Stimulated activated CD4-positive, alpha-beta T cell treated with anti-CD3 and anti-CD28 coated beads, Interleukin-4, amount 100 ng/mL, for 4 hours (primary cell): Measurements from ENCODE around the gene SUMF2.
A peak's percentile ranks its signal among the peaks of the same experiment; 100 is the strongest.
"Not testable (repeated sequence)": the region's sequence is repeated elsewhere in the genome, so short reads cannot be mapped to it uniquely, and the experiment has no call there.

Experiments
- DNase-seq, 2 experiments: peaks; one replicate each; pipeline ENCODE4 v3.0.0-alpha.2; 2020

Gene SUMF2

DNA sequence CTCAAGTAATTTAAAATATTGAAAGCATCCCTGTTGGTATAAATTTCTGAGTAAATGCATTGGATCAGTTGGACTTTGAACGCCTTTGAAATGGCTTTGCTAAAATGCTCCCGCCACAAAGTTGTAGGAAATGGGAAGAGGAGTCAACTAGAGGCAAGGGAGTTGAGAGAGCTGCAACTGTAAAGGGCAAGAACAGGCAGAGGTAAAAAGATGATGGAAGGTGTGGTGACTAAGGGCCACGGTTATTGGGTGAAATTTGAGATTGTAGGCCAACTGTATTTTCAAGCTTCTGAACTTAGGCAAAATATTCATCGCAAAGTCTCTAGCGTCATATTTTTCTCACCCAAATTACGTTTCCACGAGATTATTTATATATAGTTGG lies 595 bp upstream of the SUMF2 start:
- no peak for DNase-seq

- not testable (repeated sequence) for DNase-seq
Observed at GRCh38 chr7:56066376-56066775, 2.3 kb downstream of the SUMF2 start.

GRCh38 chr7:56074371-56074791 lies 10.3 kb downstream of the SUMF2 start:
- DNase-seq: peak; percentile 48 to 57

GRCh38 chr7:56077681-56078080 lies 13.6 kb downstream of the SUMF2 start:
- DNase-seq: no peak

DNA sequence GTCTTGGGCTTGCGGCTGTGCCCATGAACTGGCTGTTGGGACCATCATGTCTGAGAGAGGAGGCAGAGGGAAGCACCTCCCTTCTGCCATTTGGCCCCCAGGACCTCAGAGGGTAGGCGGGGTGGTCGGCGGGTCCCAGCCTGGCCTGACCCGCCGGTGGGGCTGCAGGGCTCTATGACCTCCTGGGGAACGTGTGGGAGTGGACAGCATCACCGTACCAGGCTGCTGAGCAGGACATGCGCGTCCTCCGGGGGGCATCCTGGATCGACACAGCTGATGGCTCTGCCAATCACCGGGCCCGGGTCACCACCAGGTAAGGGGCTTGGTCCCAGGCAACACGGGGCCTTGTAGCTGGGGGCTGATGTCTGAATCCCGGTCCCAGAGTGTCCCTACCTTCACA lies 14.1 kb downstream of the SUMF2 start:
- DNase-seq: no peak

GRCh38 chr7:56079450-56080185 lies 15.5 kb downstream of the SUMF2 start:
- DNase-seq: no peak

DNA sequence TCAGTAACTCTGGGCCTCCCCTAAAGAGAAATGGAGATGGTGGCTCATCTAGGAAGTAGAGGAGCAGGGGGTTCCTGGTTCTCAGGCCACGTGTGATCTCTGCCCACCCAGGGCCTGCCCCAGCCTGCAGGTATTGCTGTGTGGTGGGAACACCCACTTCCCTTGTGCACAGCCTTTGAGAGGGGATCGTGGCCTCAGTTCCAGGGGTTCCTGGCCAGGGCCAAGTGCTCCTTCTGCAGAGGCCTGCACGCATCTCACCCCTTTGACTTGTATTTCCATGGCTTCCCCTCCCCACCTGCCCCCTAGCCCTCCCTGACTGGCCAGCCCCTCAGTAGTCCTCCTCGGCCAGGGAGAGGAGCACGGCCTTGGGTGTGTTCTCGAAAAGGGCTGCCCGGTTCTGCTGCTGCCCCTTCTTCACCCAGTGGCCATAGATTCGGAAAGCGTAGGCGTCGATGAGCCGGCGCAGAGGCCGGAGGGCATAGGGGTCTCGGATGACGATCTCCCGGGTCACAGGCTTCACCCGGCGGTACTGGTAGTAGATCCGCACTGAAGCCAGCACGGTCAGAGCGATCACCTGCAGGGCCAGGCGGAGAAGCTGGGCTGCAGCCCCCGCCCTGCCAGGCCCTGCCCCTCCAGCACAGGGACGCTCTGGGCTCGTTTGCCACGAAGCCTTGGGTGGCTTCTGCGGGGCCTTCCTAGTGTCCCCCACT lies 16.8 kb downstream of the SUMF2 start:
- not testable (repeated sequence) for DNase-seq

GRCh38 chr7:56081626-56082340 lies 17.7 kb downstream of the SUMF2 start:
- DNase-seq: no peak

GRCh38 chr7:56083150-56083785 lies 19.2 kb downstream of the SUMF2 start:
- no peak for DNase-seq

- DNase-seq: no peak
Observed at GRCh38 chr7:56086761-56087160, 22.7 kb downstream of the SUMF2 start.

- no peak for DNase-seq
Observed at GRCh38 chr7:56087445-56087844, 23.4 kb downstream of the SUMF2 start.

DNA sequence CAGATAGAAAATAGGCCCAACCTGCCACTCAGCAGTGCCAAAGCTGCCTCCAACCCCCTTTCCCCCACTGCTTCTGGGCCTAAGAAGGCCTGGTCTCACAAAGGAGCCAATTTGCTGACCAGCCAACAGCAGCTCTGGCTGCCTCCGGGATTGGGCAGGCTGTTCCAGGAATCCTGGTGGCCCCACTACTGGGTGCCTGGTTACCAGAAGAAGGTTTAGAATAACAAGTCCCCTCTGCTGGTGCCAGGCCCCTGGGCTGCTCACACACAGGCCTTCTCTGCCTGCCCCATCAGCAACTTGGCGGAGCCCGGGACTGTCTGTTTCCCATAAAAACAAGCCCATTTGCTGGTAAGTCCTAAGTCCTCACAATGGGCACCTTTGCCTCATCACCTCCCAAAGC lies 27.5 kb downstream of the SUMF2 start:
- no peak for DNase-seq

DNA sequence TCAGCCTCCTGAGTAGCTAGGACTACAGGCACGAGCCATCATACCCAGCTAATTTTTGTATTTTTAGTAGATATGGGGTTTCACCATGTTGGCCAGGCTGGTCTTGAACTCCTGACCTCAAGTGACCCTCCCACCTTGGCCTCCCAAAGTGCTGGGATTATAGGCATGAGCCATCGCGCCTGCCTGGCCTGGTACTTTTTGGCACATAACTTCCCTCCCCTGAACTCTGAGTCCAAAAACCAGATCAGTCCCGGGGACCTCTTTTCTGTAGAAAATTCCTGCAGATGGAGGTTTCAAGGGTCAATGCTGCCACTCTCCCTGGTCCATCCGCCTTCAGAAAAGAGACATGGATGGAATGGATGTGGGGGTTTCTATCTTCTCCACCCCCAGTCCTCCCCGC lies 28.3 kb downstream of the SUMF2 start:
- not testable (repeated sequence) for DNase-seq

- DNase-seq: no peak
Observed at GRCh38 chr7:56092789-56093531, 28.9 kb downstream of the SUMF2 start, which contains the start of gene PHKG1. Gene PHKG1 (minus strand): TSS chr7:56092952. CDS start chr7:56088941, 4,011 bp downstream.

DNA sequence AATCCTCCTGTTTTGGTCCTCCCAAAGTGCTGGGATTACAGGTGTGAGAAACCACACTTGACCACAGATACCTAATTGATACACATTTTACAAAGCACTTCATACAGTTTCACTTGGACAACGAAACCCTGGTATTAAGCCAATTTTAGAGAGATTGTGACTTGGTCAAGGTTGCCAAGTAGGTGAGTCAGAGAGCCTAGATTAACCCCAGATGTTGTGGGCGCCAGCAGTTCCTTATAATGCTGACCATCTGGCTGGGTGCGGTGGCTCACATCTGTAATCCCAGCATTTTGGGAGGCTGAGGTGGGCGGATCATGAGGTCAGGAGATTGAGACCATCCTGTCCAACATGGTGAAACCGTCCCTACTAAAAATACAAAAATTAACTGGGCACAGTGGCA lies 33.6 kb downstream of the SUMF2 start:
- no peak for DNase-seq

DNA sequence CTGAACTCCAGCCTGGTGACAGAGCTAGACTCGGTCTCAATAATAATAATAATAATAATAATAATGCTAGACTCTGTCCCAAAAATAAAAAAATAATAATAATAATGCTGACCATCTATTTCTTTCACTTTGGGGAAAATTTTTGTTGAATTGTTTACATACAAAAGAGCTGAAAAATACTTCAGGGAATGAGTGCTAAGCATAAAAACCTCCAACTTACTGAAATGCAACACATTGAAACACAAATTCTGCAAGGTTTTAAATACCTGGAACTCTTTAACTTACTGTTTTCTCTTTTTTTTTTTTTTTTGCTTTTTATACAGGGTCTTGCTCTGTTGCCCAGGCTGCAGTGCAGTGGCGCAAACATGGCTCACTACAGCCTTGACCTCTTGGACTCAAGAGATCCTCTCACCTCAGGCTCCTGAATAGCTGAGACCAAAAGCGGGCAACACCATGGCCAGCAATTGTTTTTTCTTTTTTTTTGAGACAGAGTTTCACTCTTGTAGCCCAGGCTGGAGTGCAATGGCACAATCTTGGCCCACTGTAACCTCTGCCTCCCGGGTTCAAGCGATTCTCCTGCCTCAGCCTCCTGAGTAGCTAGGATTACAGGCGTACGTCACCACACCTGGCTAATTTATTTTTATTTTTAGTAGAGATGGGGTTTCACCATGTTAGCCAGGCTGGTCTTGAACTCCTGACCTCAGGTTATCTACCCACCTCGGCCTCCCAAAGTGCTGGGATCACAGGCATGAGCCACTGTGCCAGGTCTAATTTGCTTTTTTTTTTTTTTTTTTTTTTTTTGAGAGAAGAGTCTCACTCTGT lies 34.3 kb downstream of the SUMF2 start:
- DNase-seq: not testable (repeated sequence)

GRCh38 chr7:56099653-56100052 lies 35.6 kb downstream of the SUMF2 start:
- DNase-seq: no peak

GRCh38 chr7:56104138-56104537 lies 40.1 kb downstream of the SUMF2 start:
- DNase-seq: not testable (repeated sequence)

DNA sequence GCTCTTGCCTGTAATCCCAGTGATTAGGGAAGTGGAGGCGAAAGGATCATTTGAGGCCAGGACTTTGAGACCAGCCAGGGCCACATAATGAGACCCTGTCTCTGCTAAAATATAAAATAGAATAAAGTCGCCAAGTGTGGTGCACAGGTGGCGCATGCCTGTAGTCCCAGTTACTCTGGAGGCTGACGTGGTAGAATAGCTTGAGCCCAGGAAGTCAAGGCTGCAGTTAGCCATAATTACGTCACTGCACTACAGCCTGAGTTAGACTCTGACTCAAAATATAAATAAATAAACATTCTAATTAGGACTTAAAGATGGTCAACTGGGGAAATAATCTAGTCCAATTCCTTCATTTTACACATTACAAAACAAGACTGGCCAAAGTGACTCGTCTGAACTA lies 41.4 kb downstream of the SUMF2 start:
- peak in 1 of 2 experiments; percentile 21 for DNase-seq

- DNase-seq: peak; percentile 85 to 96
Observed at GRCh38 chr7:56106108-56107073, 42.3 kb downstream of the SUMF2 start, which contains the start of gene CHCHD2. Gene CHCHD2 (minus strand): TSS chr7:56106476. CDS start chr7:56106413, 63 bp downstream.
